Measurements from ENCODE around the gene CHST2.

DNA sequence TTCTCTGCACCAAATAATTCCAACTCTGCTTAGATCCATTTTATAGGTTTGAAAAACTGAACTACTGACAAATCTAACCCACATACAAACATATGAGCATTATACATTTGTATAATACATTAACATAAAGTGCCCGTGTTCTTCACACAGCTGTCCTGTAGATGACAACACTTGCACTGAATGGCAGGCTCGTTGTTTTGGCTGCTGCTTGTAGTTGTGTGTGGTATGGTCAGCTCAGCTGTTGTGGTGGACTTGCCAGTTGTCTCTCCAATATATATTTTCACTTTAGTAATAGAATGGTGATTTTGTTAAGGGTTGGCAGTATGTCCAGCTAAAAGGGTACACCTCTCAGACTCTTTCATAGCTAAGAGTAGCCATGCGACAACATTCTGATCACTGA, 30.5 kb downstream of the CHST2 start:
- TF ChIP-seq, protein P1, sequence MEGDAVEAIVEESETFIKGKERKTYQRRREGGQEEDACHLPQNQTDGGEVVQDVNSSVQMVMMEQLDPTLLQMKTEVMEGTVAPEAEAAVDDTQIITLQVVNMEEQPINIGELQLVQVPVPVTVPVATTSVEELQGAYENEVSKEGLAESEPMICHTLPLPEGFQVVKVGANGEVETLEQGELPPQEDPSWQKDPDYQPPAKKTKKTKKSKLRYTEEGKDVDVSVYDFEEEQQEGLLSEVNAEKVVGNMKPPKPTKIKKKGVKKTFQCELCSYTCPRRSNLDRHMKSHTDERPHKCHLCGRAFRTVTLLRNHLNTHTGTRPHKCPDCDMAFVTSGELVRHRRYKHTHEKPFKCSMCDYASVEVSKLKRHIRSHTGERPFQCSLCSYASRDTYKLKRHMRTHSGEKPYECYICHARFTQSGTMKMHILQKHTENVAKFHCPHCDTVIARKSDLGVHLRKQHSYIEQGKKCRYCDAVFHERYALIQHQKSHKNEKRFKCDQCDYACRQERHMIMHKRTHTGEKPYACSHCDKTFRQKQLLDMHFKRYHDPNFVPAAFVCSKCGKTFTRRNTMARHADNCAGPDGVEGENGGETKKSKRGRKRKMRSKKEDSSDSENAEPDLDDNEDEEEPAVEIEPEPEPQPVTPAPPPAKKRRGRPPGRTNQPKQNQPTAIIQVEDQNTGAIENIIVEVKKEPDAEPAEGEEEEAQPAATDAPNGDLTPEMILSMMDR (IDR thresholded peaks at IDR 0.05), result no peak
- TF ChIP-seq EP300 (IDR thresholded peaks at IDR 0.05; ENCODE audit: low read depth) (no peak), POLR2AphosphoS5 (IDR thresholded peaks at IDR 0.05) (no peak), POLR2A (IDR thresholded peaks at IDR 0.05) (no peak)
